HG02970 (cell line): ENCODE measurements around the gene CST9.
"Not testable (repeated sequence)": the region's sequence is repeated elsewhere in the genome, so short reads cannot be mapped to it uniquely, and the experiment has no call there.

ENCODE experiments used
- ATAC-seq: cut with Tn5 transposase; IDR thresholded peaks from one replicate; pipeline ENCODE4 v1.9.1; 2021; ENCODE audit warnings: mild to moderate bottlenecking, moderate library complexity, moderate number of reproducible peaks; ENCODE audit not compliant: unreplicated experiment, low FRiP score

CST9 gene

DNA sequence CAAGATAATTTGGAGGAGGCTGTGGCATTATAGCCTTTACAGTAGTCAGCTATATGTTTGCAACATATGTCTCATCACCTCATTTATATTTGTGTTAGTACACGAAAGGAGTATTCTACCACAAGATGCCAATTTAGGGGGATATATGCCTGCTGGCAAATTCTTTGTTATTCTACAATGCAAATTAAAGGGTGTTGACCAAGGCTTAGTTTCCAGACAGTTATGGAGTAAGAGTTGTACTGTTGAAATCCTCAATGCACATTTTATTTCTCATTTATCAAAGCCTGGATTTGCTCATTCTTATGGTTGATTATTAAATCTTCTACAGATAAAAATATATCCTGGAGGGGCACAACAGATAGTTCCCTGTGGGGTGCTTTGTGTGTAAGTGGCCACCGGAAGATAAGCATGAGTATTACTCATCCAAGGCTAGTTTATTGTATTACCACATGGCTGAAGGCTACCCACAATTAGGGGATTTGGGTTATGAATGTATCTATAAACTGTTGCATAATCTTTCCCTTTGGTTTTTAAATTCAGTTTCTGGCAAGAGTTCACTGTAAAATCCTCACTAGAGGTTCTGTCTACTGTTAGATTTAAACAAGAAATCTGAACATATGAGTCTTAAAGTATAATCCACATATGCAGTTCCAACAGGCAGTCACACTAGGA lies 9.0 kb downstream of the CST9 start:
- no peak for ATAC-seq

- no peak for ATAC-seq
Observed at GRCh38 chr20:23595941-23596340, 9.8 kb downstream of the CST9 start.

GRCh38 chr20:23588434-23589403 lies 17.0 kb downstream of the CST9 start:
- no peak for ATAC-seq

GRCh38 chr20:23587631-23588030 lies 18.1 kb downstream of the CST9 start:
- ATAC-seq: no peak

DNA sequence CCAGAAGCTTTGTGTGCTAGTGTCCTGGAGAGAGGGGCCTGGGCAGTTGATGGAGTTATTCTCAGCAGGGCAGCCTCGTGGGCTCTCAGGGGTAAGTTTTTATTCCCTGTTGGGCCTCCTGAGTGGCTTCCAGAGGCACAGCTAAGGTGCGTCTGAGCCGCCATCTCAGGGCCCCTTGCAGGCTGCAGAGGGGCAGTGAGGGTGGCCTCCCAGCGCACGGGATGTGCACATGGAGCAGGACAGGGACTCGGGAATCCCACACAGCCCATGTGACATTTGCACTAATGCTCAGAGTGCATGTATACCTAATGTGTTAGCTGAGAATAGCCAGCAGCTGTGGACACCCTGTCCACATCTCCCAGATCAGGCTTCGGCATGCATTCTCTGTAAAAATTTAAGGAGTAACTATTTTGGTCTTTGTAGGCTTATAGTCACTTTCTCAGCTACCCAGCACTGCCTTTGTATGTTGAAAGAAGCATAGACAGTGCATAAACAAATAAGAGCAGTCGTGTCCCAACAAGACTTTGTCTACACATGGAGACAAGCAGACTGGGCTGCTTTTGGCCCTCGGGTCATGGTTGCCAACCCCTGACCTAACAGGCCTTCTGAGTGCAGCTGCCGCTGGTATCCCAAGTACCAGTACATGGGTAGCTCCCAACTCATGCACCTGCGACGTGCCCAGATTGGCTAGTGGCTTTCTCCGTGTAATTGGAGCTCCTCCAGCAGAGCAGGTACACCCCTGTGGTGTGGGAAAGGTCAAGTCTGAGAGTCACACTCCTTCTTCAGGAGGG lies 18.8 kb downstream of the CST9 start:
- ATAC-seq: no peak

GRCh38 chr20:23585808-23586734 lies 19.6 kb downstream of the CST9 start:
- no peak for ATAC-seq

GRCh38 chr20:23585449-23585807 lies 20.3 kb downstream of the CST9 start:
- ATAC-seq: no peak

DNA sequence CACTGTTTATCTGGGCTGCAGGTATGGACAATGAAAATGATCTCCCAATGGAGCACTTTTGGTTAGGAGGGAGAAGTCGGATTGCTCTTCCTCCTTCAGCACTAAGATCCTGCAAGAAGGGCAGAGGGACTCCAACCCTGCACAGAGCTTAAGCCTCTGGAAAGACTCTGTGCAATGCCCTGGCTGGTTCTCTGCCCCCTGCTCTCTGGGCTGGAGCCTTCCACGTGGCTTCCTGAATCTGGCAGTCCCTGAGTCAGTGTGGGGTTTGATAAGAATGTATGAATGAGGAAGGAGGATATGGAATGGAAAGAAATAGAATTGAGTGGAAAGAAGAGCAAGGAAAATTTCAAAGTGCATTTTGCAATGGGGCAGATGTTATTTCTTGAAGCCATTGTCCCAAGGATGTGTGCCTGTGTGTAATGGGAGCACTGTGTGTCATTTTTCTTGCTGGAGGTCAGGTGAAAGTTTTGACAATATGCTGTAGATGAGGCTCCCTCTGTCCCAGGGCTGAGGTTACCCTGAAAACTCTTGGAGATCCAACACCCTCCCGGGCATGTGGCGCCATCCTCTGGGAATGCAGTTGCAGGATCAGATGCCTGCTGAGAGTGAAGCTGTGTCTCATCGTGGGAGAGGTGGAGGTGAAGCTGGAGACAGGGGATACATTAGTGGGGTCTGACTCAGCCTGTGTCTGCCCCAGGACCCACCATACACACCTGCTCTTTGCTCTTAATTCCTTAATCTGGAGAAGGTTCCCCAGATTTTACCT lies 21.1 kb downstream of the CST9 start:
- no peak for ATAC-seq

DNA sequence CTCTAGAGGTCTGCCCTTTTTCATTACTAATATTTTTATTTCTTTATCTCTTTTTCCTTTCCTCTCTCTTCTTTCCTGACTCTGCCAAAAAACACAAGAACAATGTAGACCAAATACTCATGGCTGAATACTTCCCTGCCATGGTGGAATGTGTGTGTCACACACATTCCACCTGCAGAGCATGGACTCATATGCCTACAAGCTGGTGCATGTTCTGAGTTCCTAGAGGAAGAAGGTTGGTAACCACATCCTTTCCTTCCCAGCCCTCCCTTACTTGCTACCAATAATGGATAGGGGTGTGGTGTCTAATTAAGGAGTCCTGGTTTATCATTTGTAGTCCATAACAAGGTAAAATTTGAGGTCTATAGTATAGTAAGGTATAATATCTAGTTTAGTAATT lies 22.2 kb downstream of the CST9 start:
- no peak for ATAC-seq

DNA sequence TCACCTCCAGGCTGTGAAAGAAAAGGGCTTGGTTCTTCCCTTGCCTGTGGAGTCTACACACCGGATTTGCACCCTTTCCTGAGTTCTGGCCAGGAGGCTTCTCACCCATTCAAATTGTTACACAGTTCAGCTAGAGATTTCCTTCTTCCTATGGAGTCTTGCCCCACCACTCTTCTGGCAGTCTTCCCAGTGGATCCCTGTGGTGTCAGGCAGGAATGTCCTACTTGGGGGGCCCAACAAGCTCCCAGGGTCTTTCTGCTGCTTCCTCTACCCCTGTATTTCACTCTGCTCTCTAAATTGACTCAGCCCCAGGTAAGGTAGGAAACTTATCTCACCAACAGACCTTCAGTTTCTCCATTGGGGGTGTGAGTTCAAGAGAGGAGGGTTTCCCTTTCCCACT lies 23.4 kb downstream of the CST9 start:
- ATAC-seq: no peak

DNA sequence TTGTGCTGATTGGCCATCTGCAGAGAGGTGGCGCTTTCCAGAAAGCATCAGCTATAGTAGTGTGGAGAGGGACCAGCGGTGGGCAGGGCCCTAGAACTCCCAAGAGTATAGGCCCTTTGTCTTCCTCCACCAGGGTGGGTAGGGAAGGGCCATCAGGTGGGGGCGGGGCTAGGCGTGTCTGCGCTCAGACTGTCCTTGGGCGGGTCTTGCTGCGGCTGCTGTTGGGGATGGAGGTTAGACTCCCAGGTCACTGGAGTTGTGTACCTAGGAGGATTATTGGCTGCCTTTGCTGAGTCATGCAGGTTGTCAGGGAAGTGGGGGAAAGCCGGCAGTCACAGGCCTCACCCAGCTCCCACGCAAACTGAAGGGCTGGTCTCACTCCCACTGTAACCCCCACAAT lies 23.9 kb downstream of the CST9 start:
- not testable (repeated sequence) for ATAC-seq

DNA sequence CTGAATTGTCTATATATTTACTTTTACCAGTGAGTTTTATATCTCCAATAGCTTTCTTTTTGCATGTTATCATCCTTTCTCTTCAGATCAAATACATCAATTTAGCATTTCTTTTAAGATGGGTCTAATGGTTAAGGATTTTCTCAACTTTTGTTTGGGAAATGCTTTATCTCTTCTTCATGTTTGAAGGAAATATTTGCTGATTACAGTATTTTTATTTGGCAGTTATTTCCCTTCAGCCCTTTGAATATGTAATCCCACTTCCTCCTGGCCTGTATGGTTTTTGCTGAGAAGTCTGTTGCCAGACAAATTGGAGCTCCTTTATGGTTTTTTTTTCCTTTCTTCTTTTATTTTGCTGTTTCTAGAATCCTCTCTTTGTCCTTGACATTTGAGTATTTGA lies 30.7 kb downstream of the CST9 start:
- no peak for ATAC-seq

- no peak for ATAC-seq
Observed at GRCh38 chr20:23570178-23570760, 35.4 kb downstream of the CST9 start.

DNA sequence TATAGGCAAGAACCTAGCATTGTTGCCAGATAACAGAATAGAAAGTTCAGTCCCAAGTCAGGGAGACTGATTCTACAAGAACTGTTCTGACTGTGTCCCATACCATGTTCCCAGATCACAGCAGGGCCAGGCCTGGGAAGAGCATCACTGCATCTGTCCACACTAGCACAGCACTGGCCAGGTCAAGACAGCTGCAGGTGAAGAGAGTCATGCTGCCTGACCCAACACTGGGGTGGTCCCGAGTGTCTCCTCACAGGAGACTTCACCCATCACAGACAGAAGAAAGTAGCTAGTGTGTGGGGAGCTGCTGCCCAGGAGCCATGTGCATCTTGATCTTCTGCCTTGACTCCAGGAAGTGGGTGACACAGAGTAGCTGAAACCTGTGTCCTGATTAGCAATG lies 36.1 kb downstream of the CST9 start:
- no peak for ATAC-seq

- ATAC-seq: no peak
Observed at GRCh38 chr20:23568971-23569330, 36.8 kb downstream of the CST9 start.

DNA sequence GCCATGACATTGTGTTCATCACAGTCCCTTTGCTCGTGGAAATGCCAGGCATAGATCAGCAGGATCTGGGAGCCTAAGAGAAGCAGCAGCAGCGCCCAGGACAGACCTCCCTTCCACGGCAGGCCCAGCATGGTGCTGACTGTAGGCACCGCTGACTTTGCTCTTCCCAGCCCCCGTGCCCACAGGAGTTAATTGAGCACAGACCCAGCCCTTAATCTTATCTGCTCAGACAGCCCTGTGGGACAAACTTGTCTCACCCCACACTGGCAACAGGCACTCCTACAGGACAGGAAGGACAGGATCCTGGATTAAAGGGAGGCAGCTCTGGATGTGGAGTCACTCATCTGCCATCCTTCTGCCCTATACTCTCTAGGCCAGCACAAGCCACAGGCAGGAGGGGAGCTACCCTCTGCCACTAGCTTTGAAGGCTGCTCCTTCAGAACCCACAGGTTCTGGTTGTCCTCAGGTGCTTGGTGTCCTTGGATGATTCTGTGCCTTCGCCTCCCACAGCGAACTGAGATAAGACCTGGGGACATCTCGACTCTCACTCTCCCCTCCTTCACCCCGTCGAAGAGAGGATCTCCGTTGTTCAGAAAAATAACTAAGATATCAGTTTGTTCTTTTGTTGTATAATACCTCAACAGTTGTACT lies 37.3 kb downstream of the CST9 start, which contains the start of gene CST9L:
Gene CST9L (minus strand): TSS at position 165 of the 651 bp plus-strand sequence. CDS start 34 bp downstream, at position 131.
- ATAC-seq: no peak

- ATAC-seq: no peak
Observed at GRCh38 chr20:23566199-23566932, 39.4 kb downstream of the CST9 start.
